Measurements from ENCODE around the gene TMEM219.

Gene TMEM219

GRCh38 chr16:29982560-29983419, 20.9 kb downstream of the TMEM219 start:
- no peak for DNase-seq (ENCODE audit: low read depth in 3 of 3)

GRCh38 chr16:29983420-29984136, 21.7 kb downstream of the TMEM219 start:
- no peak for DNase-seq (ENCODE audit: low read depth in 3 of 3)

- DNase-seq (ENCODE audit: low read depth in 3 of 3) = no peak
These were observed 22.4 kb downstream of the TMEM219 start for GRCh38 chr16:29984137-29984763.

GRCh38 chr16:29984764-29985147, 22.9 kb downstream of the TMEM219 start:
- no peak for DNase-seq (ENCODE audit: low read depth in 3 of 3)

- DNase-seq (ENCODE audit: low read depth in 3 of 3) = no peak
These were observed 23.5 kb downstream of the TMEM219 start for GRCh38 chr16:29985271-29985811.

- DNase-seq (ENCODE audit: low read depth in 3 of 3) = no peak
These were observed 24.4 kb downstream of the TMEM219 start for GRCh38 chr16:29986231-29986630.

GRCh38 chr16:29986931-29987330, 25.1 kb downstream of the TMEM219 start:
- DNase-seq (ENCODE audit: low read depth in 3 of 3) = no peak

GRCh38 chr16:29987371-29988085, 25.6 kb downstream of the TMEM219 start:
- DNase-seq (ENCODE audit: low read depth in 3 of 3) = no peak

GRCh38 chr16:29988346-29989075, 26.6 kb downstream of the TMEM219 start:
- DNase-seq (ENCODE audit: low read depth in 3 of 3) = no peak

- no peak for DNase-seq (ENCODE audit: low read depth in 3 of 3)
These were observed 27.4 kb downstream of the TMEM219 start for GRCh38 chr16:29989111-29989858.

GRCh38 chr16:29990034-29990433, 28.2 kb downstream of the TMEM219 start:
- DNase-seq (ENCODE audit: low read depth in 3 of 3) = no peak

- DNase-seq (ENCODE audit: low read depth in 3 of 3) = no peak
These were observed 29.1 kb downstream of the TMEM219 start for GRCh38 chr16:29990883-29991570.

- no peak for DNase-seq (ENCODE audit: low read depth in 3 of 3)
These were observed 29.7 kb downstream of the TMEM219 start for GRCh38 chr16:29991571-29991904.

GRCh38 chr16:29992344-29992967, 30.6 kb downstream of the TMEM219 start:
- no peak for DNase-seq (ENCODE audit: low read depth in 3 of 3)

GRCh38 chr16:29993191-29993902, 31.5 kb downstream of the TMEM219 start:
- DNase-seq (ENCODE audit: low read depth in 3 of 3) = no peak

- DNase-seq (ENCODE audit: low read depth in 3 of 3) = no peak
These were observed 32.2 kb downstream of the TMEM219 start for GRCh38 chr16:29993903-29994599.

GRCh38 chr16:29994600-29995323, 32.9 kb downstream of the TMEM219 start:
- peak; percentile 52 to 72 (median 57) for DNase-seq (ENCODE audit: low read depth in 3 of 3)

All from stimulated activated CD4-positive, alpha-beta T cell treated with anti-CD3 and anti-CD28 coated beads, TNF-alpha, amount 100 ng/mL, for 48 hours (primary cell).